EH (cell line): Measurements from ENCODE around the gene GPR141.

ENCODE experiments used
- DNase-seq: peaks from one replicate; pipeline ENCODE4 v3.0.0-alpha.2; 2015; ENCODE audit warnings: low read depth

GPR141 gene

GRCh38 chr7:37683246-37684120, at the start of gene GPR141:
GPR141 (plus strand) TSS chr7:37683766; CDS start chr7:37740394, 56,628 bp downstream.
- DNase-seq, result no peak

- no peak for DNase-seq
These were observed 48.2 kb upstream of the GPR141 start for GRCh38 chr7:37635346-37635745.

GRCh38 chr7:37642028-37642540, 41.5 kb upstream of the GPR141 start:
- no peak for DNase-seq

GRCh38 chr7:37643876-37644275, 39.7 kb upstream of the GPR141 start:
- DNase-seq, result no peak

GRCh38 chr7:37645282-37646050, 38.1 kb upstream of the GPR141 start:
- DNase-seq, result no peak

- no peak for DNase-seq
These were observed 26.5 kb upstream of the GPR141 start for GRCh38 chr7:37656913-37657530.

GRCh38 chr7:37657816-37658215, 25.8 kb upstream of the GPR141 start:
- no peak for DNase-seq

- no peak for DNase-seq
These were observed 23.5 kb upstream of the GPR141 start for GRCh38 chr7:37659971-37660565.

- no peak for DNase-seq
These were observed 23.0 kb upstream of the GPR141 start for GRCh38 chr7:37660614-37661013.

- DNase-seq, result no peak
These were observed 19.9 kb upstream of the GPR141 start for GRCh38 chr7:37663693-37664092.

- no peak for DNase-seq
These were observed 18.1 kb upstream of the GPR141 start for GRCh38 chr7:37665352-37666022.

GRCh38 chr7:37666026-37666799, 17.4 kb upstream of the GPR141 start:
- no peak for DNase-seq

GRCh38 chr7:37669818-37670217, 13.7 kb upstream of the GPR141 start:
- DNase-seq, result no peak

GRCh38 chr7:37670436-37670835, 13.1 kb upstream of the GPR141 start:
- no peak for DNase-seq

- DNase-seq, result no peak
These were observed 11.7 kb upstream of the GPR141 start for GRCh38 chr7:37671876-37672275.

GRCh38 chr7:37672926-37673325, 10.6 kb upstream of the GPR141 start:
- no peak for DNase-seq

- no peak for DNase-seq
These were observed 10.0 kb upstream of the GPR141 start for GRCh38 chr7:37673523-37673922.

- no peak for DNase-seq
These were observed 9.0 kb upstream of the GPR141 start for GRCh38 chr7:37674531-37674930.

- no peak for DNase-seq
These were observed 7.8 kb upstream of the GPR141 start for GRCh38 chr7:37675749-37676148.

GRCh38 chr7:37684927-37685326, 1.4 kb downstream of the GPR141 start:
- no peak for DNase-seq
